Measurements from ENCODE around the gene SDHA.
"Not testable (repeated sequence)": the region's sequence is repeated elsewhere in the genome, so short reads cannot be mapped to it uniquely, and the experiment has no call there.

The SDHA gene

DNA sequence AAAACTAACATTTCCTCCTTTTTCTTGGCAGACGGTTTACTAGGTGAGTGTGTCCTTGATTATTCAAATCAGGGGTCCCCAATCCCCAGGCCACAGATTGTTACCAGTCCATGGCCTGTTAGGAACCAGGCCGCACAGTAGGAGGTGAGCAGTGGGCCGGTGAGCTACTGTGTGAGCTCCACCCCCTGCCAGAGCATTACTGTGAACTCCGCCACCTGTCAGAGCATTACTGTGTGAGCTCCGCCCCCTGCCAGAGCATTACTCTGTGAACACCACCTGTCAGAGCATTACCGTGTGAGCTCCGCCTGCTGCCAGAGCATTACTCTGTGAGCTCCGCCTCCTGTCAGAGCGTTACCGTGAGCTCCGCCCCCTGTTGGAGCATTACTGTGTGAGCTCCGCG is 39.0 kb downstream of the SDHA start:
- Histone ChIP-seq H3K27ac (ENCODE audit: low read length) (no peak overlapping the region), H3K9me3 (ENCODE audit: insufficient read depth, low read length) (no peaks in the 10 kb centered on the region), H3K4me3 (ENCODE audit: low read length) (no peak overlapping the region), H3K27me3 (ENCODE audit: low read depth, low read length) (no peaks in the 10 kb centered on the region), H4K20me1 (ENCODE audit: insufficient read depth, low read length) (no peaks in the 10 kb centered on the region), H3K4me2 (ENCODE audit: low read length) (no peak overlapping the region), H3K4me1 (ENCODE audit: low read length) (no peaks in the 10 kb centered on the region), H3K79me2 (ENCODE audit: low read length) (no peaks in the 10 kb centered on the region), H3K36me3 (replicated peaks; ENCODE audit: low read depth, low read length) (peaks cover 3% of the 10 kb centered on the region), H2AFZ (ENCODE audit: low read depth, low read length) (no peak overlapping the region), H3K9ac (ENCODE audit: low read length) (no peak overlapping the region)
- TF ChIP-seq EZH2phosphoT487 (IDR thresholded peaks at IDR 0.05; ENCODE audit: low read depth) = no peak
- TF ChIP-seq, protein P1, sequence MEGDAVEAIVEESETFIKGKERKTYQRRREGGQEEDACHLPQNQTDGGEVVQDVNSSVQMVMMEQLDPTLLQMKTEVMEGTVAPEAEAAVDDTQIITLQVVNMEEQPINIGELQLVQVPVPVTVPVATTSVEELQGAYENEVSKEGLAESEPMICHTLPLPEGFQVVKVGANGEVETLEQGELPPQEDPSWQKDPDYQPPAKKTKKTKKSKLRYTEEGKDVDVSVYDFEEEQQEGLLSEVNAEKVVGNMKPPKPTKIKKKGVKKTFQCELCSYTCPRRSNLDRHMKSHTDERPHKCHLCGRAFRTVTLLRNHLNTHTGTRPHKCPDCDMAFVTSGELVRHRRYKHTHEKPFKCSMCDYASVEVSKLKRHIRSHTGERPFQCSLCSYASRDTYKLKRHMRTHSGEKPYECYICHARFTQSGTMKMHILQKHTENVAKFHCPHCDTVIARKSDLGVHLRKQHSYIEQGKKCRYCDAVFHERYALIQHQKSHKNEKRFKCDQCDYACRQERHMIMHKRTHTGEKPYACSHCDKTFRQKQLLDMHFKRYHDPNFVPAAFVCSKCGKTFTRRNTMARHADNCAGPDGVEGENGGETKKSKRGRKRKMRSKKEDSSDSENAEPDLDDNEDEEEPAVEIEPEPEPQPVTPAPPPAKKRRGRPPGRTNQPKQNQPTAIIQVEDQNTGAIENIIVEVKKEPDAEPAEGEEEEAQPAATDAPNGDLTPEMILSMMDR (IDR thresholded peaks at IDR 0.05; ENCODE audit: low read depth, low read length) = no peak

DNA sequence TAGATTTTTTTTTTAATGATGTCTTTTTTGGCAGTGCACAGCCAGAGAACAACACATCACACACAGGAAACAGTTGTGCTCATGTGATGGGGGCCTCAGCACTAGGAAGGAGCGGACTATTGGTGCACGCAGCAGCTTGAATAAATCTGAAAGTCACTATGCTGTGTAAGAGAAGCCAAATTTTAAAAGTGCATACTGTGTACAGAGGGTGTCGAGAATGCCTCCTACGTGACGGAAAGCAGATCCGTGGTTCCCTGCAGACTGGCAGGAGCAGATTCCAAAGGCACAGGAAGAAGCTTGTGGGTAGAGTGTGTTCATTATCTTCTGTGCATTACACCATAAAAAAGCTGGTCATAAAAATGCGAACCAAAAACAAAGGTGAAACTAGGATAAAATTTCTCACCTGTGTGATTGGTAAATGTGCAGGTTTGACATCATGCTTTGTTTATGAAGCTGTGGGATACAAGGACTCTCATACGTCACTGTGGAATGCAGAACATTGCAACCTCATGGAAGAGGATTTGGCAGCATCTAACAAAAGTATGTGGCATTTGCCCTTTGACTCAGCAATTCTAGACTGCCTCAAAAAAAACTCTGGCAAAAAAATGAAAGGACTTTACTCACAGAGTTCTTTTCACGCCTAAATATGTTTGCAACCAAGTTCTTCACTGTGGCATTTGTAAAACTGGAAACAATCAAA is 45.3 kb downstream of the SDHA start:
- H3K27me3 ChIP-seq (ENCODE audit: low read depth, low read length); H3K27ac ChIP-seq (ENCODE audit: low read length); H2AFZ ChIP-seq (ENCODE audit: low read depth, low read length); H3K4me1 ChIP-seq (ENCODE audit: low read length); H3K9ac ChIP-seq (ENCODE audit: low read length); H3K4me2 ChIP-seq (ENCODE audit: low read length); H4K20me1 ChIP-seq (ENCODE audit: insufficient read depth, low read length); H3K36me3 ChIP-seq (replicated peaks; ENCODE audit: low read depth, low read length); H3K4me3 ChIP-seq (ENCODE audit: low read length); H3K79me2 ChIP-seq (ENCODE audit: low read length); H3K9me3 ChIP-seq (ENCODE audit: insufficient read depth, low read length): not testable (repeated sequence)

DNA sequence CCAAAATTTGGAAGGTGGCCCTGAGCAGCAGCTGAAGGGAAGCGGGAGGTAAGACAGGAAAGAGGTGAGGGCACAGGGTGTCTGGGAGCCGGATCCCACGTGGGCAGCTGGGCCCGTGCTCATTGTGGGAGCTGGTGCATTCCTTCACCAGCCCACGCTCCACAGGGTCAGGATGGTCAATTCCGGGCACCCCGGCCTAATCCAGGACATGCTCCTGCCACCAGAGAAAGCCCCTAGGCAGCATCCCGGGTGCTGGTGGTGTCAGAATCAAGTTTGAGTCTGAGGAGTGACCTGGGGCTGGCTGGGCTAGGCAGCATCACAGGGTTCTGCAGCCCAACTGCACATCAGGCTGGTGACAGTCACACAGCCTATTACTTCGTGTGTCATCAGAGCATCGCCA is 46.2 kb downstream of the SDHA start:
- H3K9ac ChIP-seq (ENCODE audit: low read length) = no peak overlapping the region
- no peak overlapping the region for H3K27ac ChIP-seq (ENCODE audit: low read length)
- H3K27me3 ChIP-seq (ENCODE audit: low read depth, low read length) = no peaks in the 10 kb centered on the region
- no peak overlapping the region for H3K4me3 ChIP-seq (ENCODE audit: low read length)
- no peaks in the 10 kb centered on the region for H3K4me1 ChIP-seq (ENCODE audit: low read length)
- no peaks in the 10 kb centered on the region for H3K79me2 ChIP-seq (ENCODE audit: low read length)
- no peak overlapping the region for H2AFZ ChIP-seq (ENCODE audit: low read depth, low read length)
- no peak for TF ChIP-seq EZH2phosphoT487 (IDR thresholded peaks at IDR 0.05; ENCODE audit: low read depth)
- TF ChIP-seq, protein P1 (IDR thresholded peaks at IDR 0.05; ENCODE audit: low read depth, low read length) = no peak
- no peaks in the 10 kb centered on the region for H3K36me3 ChIP-seq (replicated peaks; ENCODE audit: low read depth, low read length)
- no peaks in the 10 kb centered on the region for H3K9me3 ChIP-seq (ENCODE audit: insufficient read depth, low read length)
- H3K4me2 ChIP-seq (ENCODE audit: low read length) = no peak overlapping the region
- H4K20me1 ChIP-seq (ENCODE audit: insufficient read depth, low read length) = no peaks in the 10 kb centered on the region

DNA sequence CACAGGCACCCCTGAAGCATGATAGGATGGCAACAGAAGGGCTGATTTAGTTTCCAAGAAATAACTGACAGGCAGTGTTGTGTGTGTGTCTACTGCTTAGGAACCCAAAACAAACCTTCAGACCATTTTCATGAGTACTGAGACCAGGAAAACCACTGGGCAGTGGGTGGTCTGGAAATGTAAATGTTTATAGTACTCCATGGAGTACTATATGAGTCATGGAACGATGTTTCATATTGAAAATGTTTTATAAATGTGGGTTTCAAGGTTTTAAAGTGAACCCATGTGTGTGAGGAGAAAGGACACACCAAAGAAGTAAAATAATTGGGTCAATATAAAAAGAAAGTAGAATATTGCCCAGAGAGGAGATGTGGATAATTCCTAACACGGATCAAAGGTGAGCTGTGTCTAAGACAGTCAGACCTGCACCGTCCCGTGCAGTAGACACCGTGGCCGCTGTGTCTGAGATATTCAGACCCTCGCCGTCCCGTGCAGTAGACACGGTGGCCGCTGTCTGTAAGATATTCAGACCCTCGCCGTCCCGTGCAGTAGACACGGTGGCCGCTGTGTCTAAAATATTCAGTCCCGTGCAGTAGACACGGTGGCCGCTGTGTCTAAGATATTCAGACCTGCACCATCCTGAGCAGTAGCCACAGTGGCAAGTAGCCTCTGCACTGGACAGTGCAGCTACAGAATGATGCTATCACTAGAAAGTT is 48.3 kb downstream of the SDHA start:
- H3K9ac ChIP-seq (ENCODE audit: low read length); H3K4me3 ChIP-seq (ENCODE audit: low read length); H3K36me3 ChIP-seq (replicated peaks; ENCODE audit: low read depth, low read length); H2AFZ ChIP-seq (ENCODE audit: low read depth, low read length); H3K9me3 ChIP-seq (ENCODE audit: insufficient read depth, low read length); H3K4me2 ChIP-seq (ENCODE audit: low read length); H3K27me3 ChIP-seq (ENCODE audit: low read depth, low read length); H3K79me2 ChIP-seq (ENCODE audit: low read length); H3K4me1 ChIP-seq (ENCODE audit: low read length); H3K27ac ChIP-seq (ENCODE audit: low read length); H4K20me1 ChIP-seq (ENCODE audit: insufficient read depth, low read length): not testable (repeated sequence)

DNA sequence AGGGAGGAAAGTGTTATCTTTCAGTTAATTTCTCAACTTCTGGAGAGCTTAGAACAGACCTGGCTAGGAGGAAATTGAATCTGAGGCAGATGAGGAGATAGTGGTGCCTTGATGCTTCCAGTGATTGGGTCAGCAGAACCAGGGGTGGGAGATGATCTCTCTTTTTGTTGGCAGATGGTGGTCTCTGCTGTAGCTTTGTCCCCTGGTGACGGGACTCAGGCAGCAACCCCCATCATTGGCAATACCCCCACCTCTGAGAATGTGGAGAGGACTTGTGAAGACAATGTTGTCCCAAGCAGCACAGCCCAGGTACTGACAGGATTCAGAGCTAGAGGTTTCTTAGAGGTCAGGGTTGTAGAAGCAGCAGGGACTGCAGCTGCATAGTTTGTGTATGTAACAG is 49.6 kb downstream of the SDHA start:
- Histone ChIP-seq H3K4me1 (ENCODE audit: low read length) (no peaks in the 10 kb centered on the region), H3K4me3 (ENCODE audit: low read length) (no peak overlapping the region), H3K79me2 (ENCODE audit: low read length) (peaks cover 10% of the 10 kb centered on the region), H3K36me3 (replicated peaks; ENCODE audit: low read depth, low read length) (no peaks in the 10 kb centered on the region), H3K27ac (ENCODE audit: low read length) (no peak overlapping the region), H3K9me3 (ENCODE audit: insufficient read depth, low read length) (no peaks in the 10 kb centered on the region), H3K9ac (ENCODE audit: low read length) (no peak overlapping the region), H3K27me3 (ENCODE audit: low read depth, low read length) (no peaks in the 10 kb centered on the region), H3K4me2 (ENCODE audit: low read length) (no peak overlapping the region), H2AFZ (ENCODE audit: low read depth, low read length) (no peak overlapping the region), H4K20me1 (ENCODE audit: insufficient read depth, low read length) (no peaks in the 10 kb centered on the region)
- TF ChIP-seq, protein P1 (IDR thresholded peaks at IDR 0.05; ENCODE audit: low read depth, low read length) = no peak
- no peak for TF ChIP-seq EZH2phosphoT487 (IDR thresholded peaks at IDR 0.05; ENCODE audit: low read depth)

Measured in OCI-LY3 (cell line).